Left hindlimb (tissue), 1 donor: ENCODE data around the gene AURKB.
A peak's percentile ranks its signal among the peaks of the same experiment; 100 is the strongest.
"Not testable (repeated sequence)": the region's sequence is repeated elsewhere in the genome, so short reads cannot be mapped to it uniquely, and the experiment has no call there.

ENCODE experiments used
- DNase-seq: peaks from one replicate; pipeline ENCODE4 v3.0.0-alpha.2; 2018

The AURKB gene

GRCh38 chr17:8224891-8225812, 14.8 kb upstream of the AURKB start:
- no peak for DNase-seq

GRCh38 chr17:8223356-8224126, 13.2 kb upstream of the AURKB start:
- DNase-seq, result peak; percentile 80

- peak; percentile 96 for DNase-seq
Observed at GRCh38 chr17:8222630-8223355, 12.4 kb upstream of the AURKB start.

GRCh38 chr17:8222380-8222629, 11.9 kb upstream of the AURKB start:
- no peak for DNase-seq

- peak; percentile 96 for DNase-seq
Observed at GRCh38 chr17:8221663-8222379, 11.4 kb upstream of the AURKB start.

- DNase-seq, result peak; percentile 96
Observed at GRCh38 chr17:8220783-8221662, 10.6 kb upstream of the AURKB start.

GRCh38 chr17:8214000-8214399, 3.6 kb upstream of the AURKB start:
- not testable (repeated sequence) for DNase-seq

GRCh38 chr17:8212312-8213180, 2.2 kb upstream of the AURKB start:
- DNase-seq, result no peak

- no peak for DNase-seq
Observed at GRCh38 chr17:8210761-8211458, 535 bp upstream of the AURKB start.

- no peak for DNase-seq
Observed at GRCh38 chr17:8206536-8206935, 3.8 kb downstream of the AURKB start.

GRCh38 chr17:8204761-8205555, 5.4 kb downstream of the AURKB start:
- no peak for DNase-seq

- peak; percentile 84 for DNase-seq
Observed at GRCh38 chr17:8192070-8192815, 18.1 kb downstream of the AURKB start.

- DNase-seq, result no peak
Observed at GRCh38 chr17:8190506-8190905, 19.9 kb downstream of the AURKB start.

GRCh38 chr17:8189711-8190477, 20.5 kb downstream of the AURKB start, which contains the start of gene BORCS6:
TSS of gene BORCS6 (minus strand) at chr17:8190180. CDS start at chr17:8190140, 40 bp downstream.
- peak; percentile 97 for DNase-seq

- DNase-seq, result peak; percentile 59
Observed at GRCh38 chr17:8189041-8189710, 21.2 kb downstream of the AURKB start.

GRCh38 chr17:8188263-8188839, 22.0 kb downstream of the AURKB start:
- DNase-seq, result no peak
